GM10847 (cell line): ENCODE data around the gene MTCH1.

Experiments used
- POLR2A ChIP-seq: IDR thresholded peaks from 2 replicates; pipeline ENCODE4 v1.6.1; 2011; ENCODE audit not compliant: insufficient read length; ENCODE audit errors: extremely low read depth

Gene MTCH1

GRCh38 chr6:36929607-36930006 lies 56.4 kb downstream of the MTCH1 start:
- no peak for TF ChIP-seq POLR2A

GRCh38 chr6:36929152-36929551 lies 56.8 kb downstream of the MTCH1 start:
- no peak for TF ChIP-seq POLR2A

GRCh38 chr6:36928547-36928918 lies 57.5 kb downstream of the MTCH1 start:
- no peak for TF ChIP-seq POLR2A

GRCh38 chr6:36927691-36928546 lies 58.1 kb downstream of the MTCH1 start:
- TF ChIP-seq POLR2A: no peak

GRCh38 chr6:36926708-36927513 lies 59.1 kb downstream of the MTCH1 start:
- no peak for TF ChIP-seq POLR2A

- TF ChIP-seq POLR2A: no peak
Measured at GRCh38 chr6:36925809-36926208, 60.2 kb downstream of the MTCH1 start.

- no peak for TF ChIP-seq POLR2A
Measured at GRCh38 chr6:36924778-36925374, 61.1 kb downstream of the MTCH1 start.

GRCh38 chr6:36924131-36924530 lies 61.9 kb downstream of the MTCH1 start:
- no peak for TF ChIP-seq POLR2A

- TF ChIP-seq POLR2A: no peak
Measured at GRCh38 chr6:36920546-36920945, 65.5 kb downstream of the MTCH1 start.

GRCh38 chr6:36920049-36920448 lies 65.9 kb downstream of the MTCH1 start:
- no peak for TF ChIP-seq POLR2A
